ENCODE results near the gene PLCD3. TPM values are rescaled to one million over a fixed set of nuclear protein-coding genes. Genes with fewer than 3 reads are reported as not detected.

Gene PLCD3
- polyA plus RNA-seq, 6 donors from 2014 or later, result not detected

- H3K27ac Mint-ChIP-seq, result no peak overlapping the region
- no peak overlapping the region for H3K4me3 Mint-ChIP-seq
Observed at GRCh38 chr17:45115015-45115625, 17.2 kb downstream of the PLCD3 start.

GRCh38 chr17:45114117-45114932, 18.0 kb downstream of the PLCD3 start:
- Mint-ChIP-seq H3K36me3 (no peaks in the 10 kb centered on the region), H3K4me1 (peaks cover 10 to 21% (median 16%) of the 10 kb centered on the region in 3 donors), H3K27me3 (peaks cover 0 to 14% (median 12%) of the 10 kb centered on the region in 3 donors), H3K4me3 (no peak overlapping the region), H3K27ac (no peak overlapping the region), H3K9me3 (no peaks in the 10 kb centered on the region)
- DNase-seq (no peak), ATAC-seq (ENCODE audit: low read depth in 2 of 2) (no peak)

More at GRCh38 chr17:45115015-45115625, 17.2 kb downstream of the PLCD3 start:
- H3K4me1 Mint-ChIP-seq, result peaks cover 8 to 21% (median 15%) of the 10 kb centered on the region in 3 donors
- DNase-seq (no peak), ATAC-seq (ENCODE audit: low read depth in 2 of 2) (no peak)
- peaks cover 0 to 22% (median 12%) of the 10 kb centered on the region in 3 donors for H3K27me3 Mint-ChIP-seq
- H3K9me3 Mint-ChIP-seq, result no peaks in the 10 kb centered on the region
- no peaks in the 10 kb centered on the region for H3K36me3 Mint-ChIP-seq

GRCh38 chr17:45113424-45113754, 18.9 kb downstream of the PLCD3 start:
- H3K4me3 Mint-ChIP-seq, result no peak overlapping the region
- no peaks in the 10 kb centered on the region for H3K36me3 Mint-ChIP-seq
- DNase-seq, result no peak
- H3K9me3 Mint-ChIP-seq, result no peaks in the 10 kb centered on the region
- peaks cover 11 to 24% (median 17%) of the 10 kb centered on the region in 3 donors for H3K4me1 Mint-ChIP-seq
- peaks cover 0 to 12% (median 10%) of the 10 kb centered on the region in 3 donors for H3K27me3 Mint-ChIP-seq
- H3K27ac Mint-ChIP-seq, result peak overlapping the region in 1 of 6 donors; percentile 60
- ATAC-seq (ENCODE audit: low read depth in 2 of 2), result no peak

DNA sequence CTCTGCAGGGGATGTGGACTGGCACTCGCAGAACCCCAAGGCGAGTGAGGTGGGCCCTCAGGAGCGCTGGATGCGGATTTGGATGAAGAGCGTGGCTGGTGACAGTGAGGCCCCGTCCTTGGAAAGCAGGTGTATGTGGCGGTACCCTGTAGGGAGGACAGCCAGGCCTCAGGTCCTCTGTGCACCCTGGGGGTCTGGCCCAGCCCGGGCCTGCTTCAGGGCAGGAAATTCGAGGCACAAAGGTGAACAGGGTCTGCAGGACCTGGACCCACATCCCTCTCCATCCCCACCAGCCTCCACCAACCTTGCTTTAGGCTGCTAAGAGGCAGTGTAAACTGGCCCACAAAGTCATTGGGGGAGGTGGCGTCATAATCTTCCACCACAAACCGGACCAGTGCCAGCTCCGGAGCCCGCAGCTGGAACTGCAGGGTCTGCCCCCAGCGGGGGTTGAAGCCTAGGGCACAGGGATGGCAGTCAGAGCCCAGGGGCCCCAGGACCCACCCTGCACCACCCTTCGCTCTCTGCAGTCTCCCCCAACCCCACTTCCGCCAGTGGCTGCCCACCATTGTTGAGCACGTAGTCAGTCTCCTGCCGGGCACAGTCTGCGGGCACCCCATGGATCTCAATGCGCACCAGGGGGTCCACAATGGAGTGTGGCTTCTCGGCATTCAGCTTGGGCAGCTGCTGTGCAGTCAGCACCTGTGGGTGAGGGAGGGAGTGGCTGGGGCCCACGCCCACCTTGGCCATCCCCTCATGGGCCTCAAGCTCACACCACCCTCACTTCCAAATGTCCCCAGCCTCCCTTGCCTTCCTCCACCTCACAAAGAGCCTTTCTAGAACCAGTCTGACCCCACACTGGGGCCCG, 19.5 kb downstream of the PLCD3 start:
- Mint-ChIP-seq H3K27ac (peak overlapping the region in 2 of 6 donors; percentile 60 to 68), H3K4me1 (peaks cover 11 to 25% (median 17%) of the 10 kb centered on the region in 3 donors), H3K9me3 (no peaks in the 10 kb centered on the region), H3K36me3 (no peaks in the 10 kb centered on the region), H3K27me3 (peaks cover 0 to 12% (median 10%) of the 10 kb centered on the region in 3 donors), H3K4me3 (no peak overlapping the region)
- DNase-seq (no peak), ATAC-seq (ENCODE audit: low read depth in 2 of 2) (no peak)

GRCh38 chr17:45111850-45112249, 20.5 kb downstream of the PLCD3 start:
- peaks cover 0 to 12% (median 10%) of the 10 kb centered on the region in 3 donors for H3K27me3 Mint-ChIP-seq
- DNase-seq, result no peak
- H3K4me1 Mint-ChIP-seq, result peaks cover 11 to 25% (median 17%) of the 10 kb centered on the region in 3 donors
- H3K36me3 Mint-ChIP-seq, result no peaks in the 10 kb centered on the region
- H3K27ac Mint-ChIP-seq, result peak overlapping the region in 5 of 6 donors; percentile 39 to 87 (median 65)
- H3K9me3 Mint-ChIP-seq, result no peaks in the 10 kb centered on the region
- peak; percentile 69 to 75 for ATAC-seq (ENCODE audit: low read depth in 2 of 2)
- peak overlapping the region in 2 of 8 donors; percentile 32 to 77 for H3K4me3 Mint-ChIP-seq

DNA sequence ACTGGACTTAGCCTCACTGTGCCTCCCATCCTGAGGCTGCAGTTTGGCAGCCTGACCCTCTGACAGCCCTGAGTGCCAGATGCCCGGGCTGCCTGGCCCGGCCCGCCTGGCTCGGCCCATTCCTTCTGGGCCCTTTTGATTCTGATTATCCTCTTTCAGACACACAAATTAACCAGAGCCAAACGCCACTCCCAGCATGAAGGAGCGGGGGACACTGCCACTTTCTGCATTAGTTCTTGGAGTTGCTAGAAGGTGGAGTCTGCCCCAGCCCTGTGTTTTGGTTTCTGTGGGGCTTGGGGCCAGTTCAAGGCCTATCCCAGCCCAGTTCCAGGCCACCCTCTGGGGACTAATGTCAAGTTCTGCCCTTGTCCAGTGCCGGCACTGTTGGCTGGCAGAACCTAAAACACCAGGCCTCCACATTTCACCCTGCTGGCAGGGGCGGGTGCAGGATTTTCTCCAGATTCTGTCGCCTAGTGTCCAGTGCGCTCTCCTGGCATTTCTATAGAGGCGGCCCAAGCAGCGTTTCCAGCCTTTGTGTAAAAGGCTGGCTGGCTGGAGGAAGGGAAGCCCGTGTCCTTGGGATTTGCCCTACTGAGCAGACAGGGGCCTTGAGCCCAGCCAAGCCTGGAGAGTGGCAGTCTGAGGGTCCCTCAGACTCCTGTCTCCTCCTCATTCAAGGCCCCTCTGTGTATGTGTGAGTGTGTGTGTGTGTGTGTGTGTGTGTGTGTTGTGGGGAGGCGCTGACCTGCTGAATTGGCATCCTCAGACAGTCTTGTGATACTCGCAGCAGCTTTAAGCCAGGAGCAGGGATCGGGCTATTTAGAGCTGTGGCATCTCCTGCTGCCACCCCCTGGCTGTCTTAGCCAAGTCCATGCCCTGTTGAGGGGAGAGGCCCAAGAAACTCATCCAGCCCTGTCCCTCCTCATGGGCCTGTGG, 21.4 kb downstream of the PLCD3 start:
- Mint-ChIP-seq H3K27ac (peak overlapping the region in 3 of 6 donors; percentile 26 to 63 (median 39)), H3K36me3 (no peaks in the 10 kb centered on the region), H3K4me1 (peaks cover 11 to 25% (median 17%) of the 10 kb centered on the region in 3 donors), H3K4me3 (no peak overlapping the region), H3K27me3 (peaks cover 0 to 5% (median 3%) of the 10 kb centered on the region in 3 donors), H3K9me3 (no peaks in the 10 kb centered on the region)
- ATAC-seq (ENCODE audit: low read depth in 2 of 2) (no peak), DNase-seq (no peak)

- H3K9me3 Mint-ChIP-seq, result no peaks in the 10 kb centered on the region
- ATAC-seq (ENCODE audit: low read depth in 2 of 2), result no peak
- DNase-seq, result no peak
- no peaks in the 10 kb centered on the region for H3K36me3 Mint-ChIP-seq
- no peak overlapping the region for H3K4me3 Mint-ChIP-seq
- no peaks in the 10 kb centered on the region for H3K27me3 Mint-ChIP-seq
- H3K27ac Mint-ChIP-seq, result peak overlapping the region in 2 of 6 donors; percentile 49 to 82
- H3K4me1 Mint-ChIP-seq, result peaks cover 11 to 25% (median 17%) of the 10 kb centered on the region in 3 donors
Observed at GRCh38 chr17:45108595-45109521, 23.5 kb downstream of the PLCD3 start.

DNA sequence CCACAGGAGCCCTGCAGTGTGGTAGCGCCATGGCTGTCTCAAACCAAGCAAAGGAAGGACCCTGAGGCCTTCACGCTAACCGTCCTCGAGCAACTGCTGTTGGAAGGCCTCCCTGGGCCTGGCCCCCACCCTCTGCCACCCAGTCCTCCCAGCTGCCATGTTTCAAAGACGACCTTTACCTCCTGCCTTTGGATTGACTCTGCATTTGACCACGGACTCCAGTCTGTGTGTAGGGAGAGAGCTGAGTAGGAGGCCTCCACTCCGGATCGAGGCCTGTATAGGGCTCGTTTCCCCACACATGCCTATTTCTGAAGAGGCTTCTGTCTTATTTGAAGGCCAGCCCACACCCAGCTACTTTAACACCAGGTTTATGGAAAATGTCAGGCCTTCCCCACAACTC, 24.3 kb downstream of the PLCD3 start:
- ATAC-seq (ENCODE audit: low read depth in 2 of 2), result no peak
- Mint-ChIP-seq H3K36me3 (peaks cover 0 to 7% of the 10 kb centered on the region in 2 donors), H3K27me3 (no peaks in the 10 kb centered on the region)

DNA sequence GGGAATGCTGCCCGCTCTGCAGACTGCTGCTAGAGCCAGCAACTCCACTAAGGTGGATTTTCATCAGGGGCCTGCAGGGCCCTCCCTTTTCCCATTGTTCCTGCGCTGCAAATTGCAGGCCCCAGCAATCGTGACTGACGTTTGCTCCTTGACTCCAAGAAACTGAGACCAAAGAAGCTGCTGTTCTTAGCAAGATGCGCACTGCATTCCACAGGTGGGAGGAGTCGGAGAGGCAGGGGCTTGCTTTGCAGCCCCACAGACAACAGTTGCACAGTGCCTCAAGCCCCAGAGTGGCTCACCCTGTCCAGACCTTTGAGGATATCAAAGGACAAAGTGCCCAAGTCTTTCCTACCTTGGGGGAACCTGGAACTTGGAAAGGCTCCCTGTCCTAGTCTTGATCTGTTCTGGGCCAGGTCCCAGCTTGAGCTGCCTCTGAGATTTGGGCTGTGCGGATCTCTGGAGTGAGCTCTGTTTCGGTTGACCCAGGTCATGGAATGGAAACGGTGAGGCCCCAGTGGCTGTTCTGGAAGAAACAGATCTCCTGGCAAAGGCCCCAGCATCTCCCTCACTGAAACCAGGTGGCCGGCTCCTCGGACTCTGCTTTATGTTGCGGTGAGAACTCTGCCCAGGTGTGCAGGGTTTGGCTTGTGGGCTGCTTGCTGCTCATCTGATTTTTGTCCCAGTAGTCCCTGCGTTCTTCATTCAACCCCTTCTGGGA, 24.9 kb downstream of the PLCD3 start:
- DNase-seq, result no peak
- ATAC-seq (ENCODE audit: low read depth in 2 of 2), result no peak
- H3K4me1 Mint-ChIP-seq, result peaks cover 11 to 24% (median 17%) of the 10 kb centered on the region in 3 donors
- peaks cover 2 to 13% of the 10 kb centered on the region in 2 donors for H3K36me3 Mint-ChIP-seq
- no peaks in the 10 kb centered on the region for H3K27me3 Mint-ChIP-seq
- H3K9me3 Mint-ChIP-seq, result no peaks in the 10 kb centered on the region
- H3K4me3 Mint-ChIP-seq, result no peak overlapping the region
- H3K27ac Mint-ChIP-seq, result no peak overlapping the region

More for the DNA sequence above, 24.3 kb downstream of the PLCD3 start:
- peaks cover 11 to 25% (median 17%) of the 10 kb centered on the region in 3 donors for H3K4me1 Mint-ChIP-seq
- H3K27ac Mint-ChIP-seq, result no peak overlapping the region
- H3K4me3 Mint-ChIP-seq, result no peak overlapping the region
- DNase-seq, result no peak
- no peaks in the 10 kb centered on the region for H3K9me3 Mint-ChIP-seq

GRCh38 chr17:45106582-45106981, 25.7 kb downstream of the PLCD3 start:
- Mint-ChIP-seq H3K4me3 (peak overlapping the region in 2 of 8 donors; percentile 9 to 47), H3K27ac (peak overlapping the region in 1 of 6 donors; percentile 28), H3K36me3 (peaks cover 9 to 21% of the 10 kb centered on the region in 2 donors), H3K4me1 (peaks cover 7 to 15% (median 8%) of the 10 kb centered on the region in 3 donors), H3K9me3 (no peaks in the 10 kb centered on the region), H3K27me3 (no peaks in the 10 kb centered on the region)
- ATAC-seq (ENCODE audit: low read depth in 2 of 2), result no peak
- no peak for DNase-seq

GRCh38 chr17:45106096-45106495, 26.2 kb downstream of the PLCD3 start:
- Mint-ChIP-seq H3K36me3 (peaks cover 9 to 22% of the 10 kb centered on the region in 2 donors), H3K4me3 (no peak overlapping the region), H3K4me1 (peaks cover 4 to 10% (median 5%) of the 10 kb centered on the region in 3 donors), H3K9me3 (no peaks in the 10 kb centered on the region), H3K27ac (no peak overlapping the region), H3K27me3 (no peaks in the 10 kb centered on the region)
- ATAC-seq (ENCODE audit: low read depth in 2 of 2) (no peak), DNase-seq (no peak)
